ENCODE results near the gene DTX4. TPM values are rescaled to one million over a fixed set of nuclear protein-coding genes. Genes with fewer than 3 reads are reported as not detected.

DTX4 gene
- total and polyA plus RNA-seq, 2 of the 4 experiments (the other 2 are of a cell fraction), result 2.7 to 3.0 TPM

- Histone ChIP-seq H2AK5ac (ENCODE audit: low read depth, low read length) (peak overlapping the region; percentile 10; the same call in 1 of the 2 replicates), H3K4ac (ENCODE audit: low read depth, low read length) (peak overlapping the region; percentile 9; the same call in 1 of the 2 replicates), H2BK5ac (ENCODE audit: low read depth, low read length, poor library complexity, severe bottlenecking) (no peak overlapping the region), H4K91ac (ENCODE audit: insufficient read depth, low read depth, low read length) (no peak overlapping the region), H2AFZ (replicated peaks; ENCODE audit: low read length, poor library complexity) (no peak overlapping the region), H4K8ac (ENCODE audit: low read depth in 2 of 2, low read length in 2 of 2) (no peak overlapping the region), H4K5ac (ENCODE audit: low read depth, low read length) (no peak overlapping the region), H2BK120ac (ENCODE audit: low read depth, low read length) (no peak overlapping the region), H3K9ac (ENCODE audit: low read depth, low read length) (no peak overlapping the region), H3K4me1 (ENCODE audit: control insufficient read depth, insufficient read depth, low read length) (peaks cover 11% of the 10 kb centered on the region), H3K27ac (ENCODE audit: insufficient read depth, low read length) (no peak overlapping the region), H3K9me1 (ENCODE audit: insufficient read depth, low read length) (peaks cover 7% of the 10 kb centered on the region; the same call in 1 of the 2 replicates), H3K27me3 (ENCODE audit: control insufficient read depth, insufficient read depth, low read length) (no peaks in the 10 kb centered on the region), H3K23ac (ENCODE audit: low read depth, low read length) (no peak overlapping the region), H3K18ac (ENCODE audit: low read depth, low read length) (no peak overlapping the region), H3K79me1 (ENCODE audit: low read depth in 1 of 2, low read length in 2 of 2) (peaks cover 0 to 16% of the 10 kb centered on the region in 2 experiments; a peak in 2 of 4 replicates), H2AK9ac (replicated peaks; ENCODE audit: low read depth, low read length, poor library complexity) (no peak overlapping the region), H3K36me3 (ENCODE audit: control insufficient read depth, insufficient read depth, low read length) (0 out of 2 replicates have a peak, but pooled peaks cover 2% of the 10 kb centered on the region), H3K4me2 (ENCODE audit: low read depth, low read length) (no peak overlapping the region; the same call in 1 of the 2 replicates), H2BK20ac (ENCODE audit: low read depth, low read length) (no peak overlapping the region), H3K14ac (replicated peaks; ENCODE audit: low read depth, low read length) (no peak overlapping the region), H4K20me1 (ENCODE audit: insufficient read depth, low read length) (peaks cover 5% of the 10 kb centered on the region; the same call in 1 of the 2 replicates), H3K4me3 (ENCODE audit: insufficient read depth, low read depth, low read length) (no peak overlapping the region), H2BK15ac (ENCODE audit: low read depth, low read length) (no peak overlapping the region), H3K56ac (ENCODE audit: extremely low read depth, insufficient read depth, low read length) (no peak overlapping the region), H3K9me3 (ENCODE audit: control insufficient read depth, insufficient read depth, low read length) (no peaks in the 10 kb centered on the region)
- ChIA-PET POLR2A (ENCODE audit: unreplicated experiment) (no interaction called here), CTCF (interaction anchor here (0.5 kb wide), 1 partner anchor 167 kb away, joined by 3 read pairs; no protein-coding TSS in a partner anchor)
- ATAC-seq (ENCODE audit: low read depth) (no peak), DNase-seq (no peak)
- dilution Hi-C loops (cut with HindIII; ENCODE audit: low sequenced_read_pairs, unreplicated experiment) (no loop called here), intact Hi-C loops (cut with micrococcal nuclease) (no loop called here), in situ Hi-C loops (cut with MboI; ENCODE audit: low sequenced_read_pairs) (no loop called here)
- no TSS peak for BruUV-seq (replicated peaks)
- WGBS, 2 experiments (ENCODE audit: extremely low coverage in 2 of 2, insufficient read length in 1 of 2), result 100% methylated on average over 1 of the region's 4 CpGs; no CpG with 5 or more reads in 1 of the 2 experiments
- TF ChIP-seq RFX5 (IDR thresholded peaks at IDR 0.05; ENCODE audit: low read depth, low read length) (no peak), CEBPB (IDR thresholded peaks at IDR 0.05; ENCODE audit: low read depth, low read length) (no peak), NFE2L2 (IDR thresholded peaks at IDR 0.05; ENCODE audit: low read depth, low read length) (no peak), SMC3 (IDR thresholded peaks at IDR 0.05; ENCODE audit: low read depth, low read length) (no peak), MAFK (IDR thresholded peaks at IDR 0.05; ENCODE audit: low read depth, low read length) (no peak), FOS (IDR thresholded peaks at IDR 0.05; ENCODE audit: low read depth, low read length) (no peak), MXI1 (IDR thresholded peaks at IDR 0.05; ENCODE audit: borderline replicate concordance, low read depth, low read length) (no peak), RAD21 (IDR thresholded peaks at IDR 0.05; ENCODE audit: low read length) (no peak), BHLHE40 (IDR thresholded peaks at IDR 0.05; ENCODE audit: low read depth, low read length) (no peak), RCOR1 (IDR thresholded peaks at IDR 0.05; ENCODE audit: insufficient replicate concordance, low read length) (no peak), CHD1 (IDR thresholded peaks at IDR 0.05; ENCODE audit: low read depth, low read length) (no peak), MAZ (IDR thresholded peaks at IDR 0.05; ENCODE audit: borderline replicate concordance, low read depth, low read length) (no peak), CTCF (conservative IDR thresholded peaks at IDR 0.05; ENCODE audit: low read depth, low read length) (no peak), POLR2A (IDR thresholded peaks at IDR 0.05; ENCODE audit: low read depth, low read length) (no peak)
- TF ChIP-seq, protein P1, sequence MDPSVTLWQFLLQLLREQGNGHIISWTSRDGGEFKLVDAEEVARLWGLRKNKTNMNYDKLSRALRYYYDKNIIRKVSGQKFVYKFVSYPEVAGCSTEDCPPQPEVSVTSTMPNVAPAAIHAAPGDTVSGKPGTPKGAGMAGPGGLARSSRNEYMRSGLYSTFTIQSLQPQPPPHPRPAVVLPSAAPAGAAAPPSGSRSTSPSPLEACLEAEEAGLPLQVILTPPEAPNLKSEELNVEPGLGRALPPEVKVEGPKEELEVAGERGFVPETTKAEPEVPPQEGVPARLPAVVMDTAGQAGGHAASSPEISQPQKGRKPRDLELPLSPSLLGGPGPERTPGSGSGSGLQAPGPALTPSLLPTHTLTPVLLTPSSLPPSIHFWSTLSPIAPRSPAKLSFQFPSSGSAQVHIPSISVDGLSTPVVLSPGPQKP (IDR thresholded peaks at IDR 0.05; ENCODE audit: borderline replicate concordance, low read depth, low read length), result no peak
- TF ChIP-seq, protein P2, sequence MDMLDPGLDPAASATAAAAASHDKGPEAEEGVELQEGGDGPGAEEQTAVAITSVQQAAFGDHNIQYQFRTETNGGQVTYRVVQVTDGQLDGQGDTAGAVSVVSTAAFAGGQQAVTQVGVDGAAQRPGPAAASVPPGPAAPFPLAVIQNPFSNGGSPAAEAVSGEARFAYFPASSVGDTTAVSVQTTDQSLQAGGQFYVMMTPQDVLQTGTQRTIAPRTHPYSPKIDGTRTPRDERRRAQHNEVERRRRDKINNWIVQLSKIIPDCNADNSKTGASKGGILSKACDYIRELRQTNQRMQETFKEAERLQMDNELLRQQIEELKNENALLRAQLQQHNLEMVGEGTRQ (IDR thresholded peaks at IDR 0.05; ENCODE audit: low read depth, low read length), result no peak
Measured at GRCh38 chr11:59175091-59175501, 3.2 kb downstream of the DTX4 start.
